Stimulated activated naive CD4-positive, alpha-beta T cell treated with Interleukin-2 at 50 U/mL for 16 hours (primary cell): ENCODE results near the gene ZG16B.

ENCODE experiments used
- DNase-seq: peaks from one replicate; lab custom pipeline; 2025; lab: John Stamatoyannopoulos, UW

The ZG16B gene

GRCh38 chr16:2829501-2830354, at the start of gene ZG16B:
ZG16B (plus strand) TSS chr16:2830303; CDS start chr16:2830442, 139 bp downstream.
- DNase-seq: no peak

- DNase-seq: no peak
Observed at GRCh38 chr16:2782583-2783351, 47.3 kb upstream of the ZG16B start.

- DNase-seq: no peak
Observed at GRCh38 chr16:2783581-2784357, 46.3 kb upstream of the ZG16B start.

- no peak for DNase-seq
Observed at GRCh38 chr16:2784358-2785100, 45.6 kb upstream of the ZG16B start.

- no peak for DNase-seq
Observed at GRCh38 chr16:2785101-2785991, 44.8 kb upstream of the ZG16B start.

GRCh38 chr16:2786061-2786825, 43.9 kb upstream of the ZG16B start:
- no peak for DNase-seq

- no peak for DNase-seq
Observed at GRCh38 chr16:2786826-2787151, 43.3 kb upstream of the ZG16B start.

GRCh38 chr16:2787406-2787805, 42.7 kb upstream of the ZG16B start, which contains the start of gene PRSS33:
PRSS33 (minus strand) TSS chr16:2787560; CDS start chr16:2786547, 1,013 bp downstream.
- DNase-seq: no peak

- no peak for DNase-seq
Observed at GRCh38 chr16:2787961-2788360, 42.1 kb upstream of the ZG16B start.

- DNase-seq: no peak
Observed at GRCh38 chr16:2790631-2791030, 39.5 kb upstream of the ZG16B start.

- DNase-seq: no peak
Observed at GRCh38 chr16:2791174-2791573, 38.9 kb upstream of the ZG16B start.

- no peak for DNase-seq
Observed at GRCh38 chr16:2792940-2793339, 37.2 kb upstream of the ZG16B start.

- DNase-seq: no peak
Observed at GRCh38 chr16:2795395-2796143, 34.5 kb upstream of the ZG16B start.

GRCh38 chr16:2798723-2799204, 31.3 kb upstream of the ZG16B start:
- DNase-seq: no peak

GRCh38 chr16:2799205-2799858, 30.8 kb upstream of the ZG16B start:
- no peak for DNase-seq

- DNase-seq: no peak
Observed at GRCh38 chr16:2799859-2800226, 30.3 kb upstream of the ZG16B start.

GRCh38 chr16:2803545-2804195, 26.4 kb upstream of the ZG16B start:
- no peak for DNase-seq

GRCh38 chr16:2804728-2805127, 25.4 kb upstream of the ZG16B start:
- no peak for DNase-seq
